Stimulated activated CD8-positive, alpha-beta memory T cell treated with anti-CD3 and anti-CD28 coated beads, Interleukin-2, amount 100 ng/mL, for 1 hour (primary cell): ENCODE data around the gene NAT8.
"Not testable (repeated sequence)": the region's sequence is repeated elsewhere in the genome, so short reads cannot be mapped to it uniquely, and the experiment has no call there.

Experiments
- DNase-seq, 2 donors: peaks; one replicate each; pipeline ENCODE4 v3.0.0-alpha.2; 2020; ENCODE audit warnings: low read depth in 2 of 2

Gene NAT8

GRCh38 chr2:73636977-73637376 is 5.2 kb downstream of the NAT8 start:
- not testable (repeated sequence) for DNase-seq

- DNase-seq, result not testable (repeated sequence)
Measured at GRCh38 chr2:73630662-73631266, 11.5 kb downstream of the NAT8 start.

GRCh38 chr2:73628493-73628892 is 13.7 kb downstream of the NAT8 start:
- DNase-seq, result not testable (repeated sequence)

- DNase-seq, result not testable (repeated sequence)
Measured at GRCh38 chr2:73626237-73626636, 16.0 kb downstream of the NAT8 start.

GRCh38 chr2:73624625-73625024 is 17.6 kb downstream of the NAT8 start:
- not testable (repeated sequence) for DNase-seq

GRCh38 chr2:73624036-73624435 is 18.2 kb downstream of the NAT8 start:
- not testable (repeated sequence) for DNase-seq

GRCh38 chr2:73619925-73620324 is 22.3 kb downstream of the NAT8 start:
- DNase-seq, result not testable (repeated sequence)

- DNase-seq, result no peak
Measured at GRCh38 chr2:73614997-73615396, 27.2 kb downstream of the NAT8 start.

- no peak for DNase-seq
Measured at GRCh38 chr2:73614105-73614504, 28.1 kb downstream of the NAT8 start.

- DNase-seq, result no peak
Measured at GRCh38 chr2:73611867-73612266, 30.4 kb downstream of the NAT8 start.

GRCh38 chr2:73611193-73611592 is 31.0 kb downstream of the NAT8 start:
- no peak for DNase-seq

- DNase-seq, result no peak
Measured at GRCh38 chr2:73610111-73610510, 32.1 kb downstream of the NAT8 start.

- DNase-seq, result not testable (repeated sequence)
Measured at GRCh38 chr2:73604589-73604988, 37.6 kb downstream of the NAT8 start.

- DNase-seq, result not testable (repeated sequence)
Measured at GRCh38 chr2:73603099-73603588, 39.1 kb downstream of the NAT8 start.

GRCh38 chr2:73601780-73602179 is 40.4 kb downstream of the NAT8 start:
- no peak for DNase-seq

- DNase-seq, result no peak
Measured at GRCh38 chr2:73594251-73594650, 48.0 kb downstream of the NAT8 start.

- no peak for DNase-seq
Measured at GRCh38 chr2:73593680-73594079, 48.5 kb downstream of the NAT8 start.
